ENCODE measurements around the gene TECPR2. TPM values are rescaled to one million over a fixed set of nuclear protein-coding genes. Genes with fewer than 3 reads are reported as not detected.

TECPR2 gene
- total and polyA plus RNA-seq, 4 donors = 5.6 to 30.3 (median 19.5) TPM

DNA sequence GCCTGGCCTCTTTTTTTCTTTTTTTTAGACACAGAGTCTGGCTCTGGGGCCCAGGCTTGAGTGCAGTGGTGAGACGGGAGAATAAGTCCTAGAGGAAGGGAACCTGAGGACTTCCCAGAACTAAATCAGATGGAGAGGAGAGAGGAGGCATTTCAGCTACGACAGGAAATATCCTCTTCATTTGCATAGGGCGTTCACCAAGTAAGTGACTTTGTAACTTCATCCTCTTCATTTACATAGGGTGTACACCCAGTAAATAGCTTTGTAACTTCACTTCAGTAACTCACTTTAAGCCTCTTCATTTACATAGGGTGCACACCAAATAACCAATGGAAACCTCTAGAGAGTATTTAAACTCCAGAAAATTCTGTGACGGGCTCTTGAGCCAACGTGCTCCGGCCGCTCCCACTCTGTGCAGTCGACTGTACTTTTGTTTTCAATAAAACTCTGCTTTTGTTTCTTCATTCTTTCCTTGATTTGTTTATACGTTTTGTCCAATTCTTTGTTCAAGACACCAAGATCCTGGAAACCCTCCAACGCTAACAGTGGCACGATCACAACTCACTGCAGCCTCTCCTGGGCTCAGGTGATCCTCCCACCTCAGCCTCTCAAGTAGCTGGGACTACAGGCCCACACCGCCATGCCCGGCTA is 168.2 kb downstream of the TECPR2 start:
- TF ChIP-seq CTCF (IDR thresholded peaks at IDR 0.05; ENCODE audit: control extremely low read depth, extremely low read depth) = no peak
- ATAC-seq (ENCODE audit: insufficient read depth, low FRiP score) = peak; percentile 70
- no peaks in the 10 kb centered on the region for H3K36me3 ChIP-seq (ENCODE audit: control insufficient read depth in 4 of 4, insufficient read depth in 4 of 4, low read length in 4 of 4)
- H3K9ac ChIP-seq (ENCODE audit: insufficient read depth in 1 of 2, low read length in 2 of 2) = no peak overlapping the region
- no peak for DNase-seq
- peaks cover 0 to 4% (median 0%) of the 10 kb centered on the region in 5 donors for H3K4me1 ChIP-seq (ENCODE audit: control insufficient read depth in 5 of 5, insufficient read depth in 5 of 5, low read length in 5 of 5)
- no peaks in the 10 kb centered on the region for H3K9me3 ChIP-seq (ENCODE audit: control insufficient read depth in 4 of 4, insufficient read depth in 3 of 4, low read length in 3 of 4)
- no peaks in the 10 kb centered on the region for H3K27me3 ChIP-seq (ENCODE audit: control insufficient read depth in 3 of 3, insufficient read depth in 3 of 3, low read length in 2 of 3)
- no peak overlapping the region for H3K4me3 ChIP-seq
- WGBS, 2 donors = 42 to 51% methylated on average over 13 of the region's 13 CpGs
- H3K27ac ChIP-seq (ENCODE audit: low read depth in 1 of 2, low read length in 1 of 2) = peak overlapping the region in 1 of 2 donors; percentile 70

DNA sequence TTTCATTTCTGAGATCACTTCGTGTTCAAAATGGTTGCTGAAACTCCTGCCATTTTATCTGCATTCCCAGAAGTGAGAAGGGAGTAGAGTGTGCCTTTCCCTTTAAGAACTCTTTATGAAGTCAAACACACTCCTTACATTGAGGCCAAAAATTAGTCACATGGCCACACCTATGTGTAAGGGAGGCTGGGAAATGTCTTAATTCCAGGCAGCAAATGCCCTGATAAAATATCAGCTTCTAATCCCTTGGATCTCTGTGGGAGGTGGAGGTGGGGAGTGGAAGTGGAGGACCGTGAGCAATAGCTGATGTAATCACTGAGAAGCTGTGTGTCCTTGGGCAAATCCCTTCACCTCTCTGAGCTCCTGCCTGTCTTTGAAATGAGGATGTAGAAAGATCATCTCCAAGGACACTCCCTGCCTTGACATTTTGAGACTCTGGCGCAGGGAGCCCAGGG is 169.5 kb downstream of the TECPR2 start:
- ATAC-seq (ENCODE audit: insufficient read depth, low FRiP score) = no peak
- H3K4me3 ChIP-seq = no peak overlapping the region
- no peak for DNase-seq
- WGBS, 2 donors = 84 to 91% methylated on average over 3 of the region's 3 CpGs
- no peak for TF ChIP-seq CTCF (IDR thresholded peaks at IDR 0.05; ENCODE audit: control extremely low read depth, extremely low read depth)
- H3K4me1 ChIP-seq (ENCODE audit: control insufficient read depth in 5 of 5, insufficient read depth in 5 of 5, low read length in 5 of 5) = peaks cover 0 to 4% (median 0%) of the 10 kb centered on the region in 5 donors
- H3K9ac ChIP-seq (ENCODE audit: insufficient read depth in 1 of 2, low read length in 2 of 2) = no peak overlapping the region
- no peaks in the 10 kb centered on the region for H3K9me3 ChIP-seq (ENCODE audit: control insufficient read depth in 4 of 4, insufficient read depth in 3 of 4, low read length in 3 of 4)
- H3K27ac ChIP-seq (ENCODE audit: low read depth in 1 of 2, low read length in 1 of 2) = no peak overlapping the region
- no peaks in the 10 kb centered on the region for H3K36me3 ChIP-seq (ENCODE audit: control insufficient read depth in 4 of 4, insufficient read depth in 4 of 4, low read length in 4 of 4)
- H3K27me3 ChIP-seq (ENCODE audit: control insufficient read depth in 3 of 3, insufficient read depth in 3 of 3, low read length in 2 of 3) = no peaks in the 10 kb centered on the region

GRCh38 chr14:102537981-102538601 is 175.3 kb downstream of the TECPR2 start:
- peaks cover 0 to 35% (median 17%) of the 10 kb centered on the region in 5 donors for H3K4me1 ChIP-seq (ENCODE audit: control insufficient read depth in 5 of 5, insufficient read depth in 5 of 5, low read length in 5 of 5)
- TF ChIP-seq CTCF (IDR thresholded peaks at IDR 0.05; ENCODE audit: control extremely low read depth, extremely low read depth) = no peak
- no peak overlapping the region for H3K4me3 ChIP-seq
- no peak overlapping the region for H3K9ac ChIP-seq (ENCODE audit: insufficient read depth in 1 of 2, low read length in 2 of 2)
- no peaks in the 10 kb centered on the region for H3K36me3 ChIP-seq (ENCODE audit: control insufficient read depth in 4 of 4, insufficient read depth in 4 of 4, low read length in 4 of 4)
- peak; percentile 53 to 71 (median 59) for DNase-seq
- H3K9me3 ChIP-seq (ENCODE audit: control insufficient read depth in 4 of 4, insufficient read depth in 3 of 4, low read length in 3 of 4) = no peaks in the 10 kb centered on the region
- WGBS, 2 donors = 84 to 88% methylated on average over 15 of the region's 15 CpGs
- no peak for ATAC-seq (ENCODE audit: insufficient read depth, low FRiP score)
- no peaks in the 10 kb centered on the region for H3K27me3 ChIP-seq (ENCODE audit: control insufficient read depth in 3 of 3, insufficient read depth in 3 of 3, low read length in 2 of 3)
- H3K27ac ChIP-seq (ENCODE audit: low read depth in 1 of 2, low read length in 1 of 2) = no peak overlapping the region

All from lung (tissue), 12 donors.